Uterus (tissue), 4 donors: ENCODE measurements around the gene NPL. TPM values are rescaled to one million over a fixed set of nuclear protein-coding genes. Genes with fewer than 3 reads are reported as not detected.

Experiments used
- DNase-seq, 2 donors: peaks; one replicate each; pipeline ENCODE4 v3.0.0-alpha.2; 2019 to 2020
- H3K27ac ChIP-seq, 2 donors: fragments of 200-600 bp; sonication (generic); 1 replicate in 1 of 2; 2 replicates in 1 of 2; pipeline ENCODE4 v1.5.1; 2016 to 2018
- H3K27me3 ChIP-seq, 2 donors: fragments of 200-600 bp; sonication (generic); one replicate each; pipeline ENCODE4 v1.5.1; 2018 to 2019; ENCODE audit warnings: control low read depth in 1 of 2
- H3K36me3 ChIP-seq, 2 donors: fragments of 200-600 bp; sonication (generic); one replicate each; pipeline ENCODE4 v1.5.1; 2019; ENCODE audit warnings: control low read depth in 1 of 2
- H3K4me1 ChIP-seq, 2 donors: fragments of 200-600 bp; sonication (generic); one replicate each; pipeline ENCODE4 v1.5.1; 2018 to 2019; ENCODE audit warnings: control low read depth in 1 of 2
- H3K4me3 ChIP-seq, 2 donors: fragments of 200-600 bp; sonication (generic); 1 replicate in 1 of 2; 2 replicates in 1 of 2; pipeline ENCODE4 v1.5.1; 2018 to 2019; ENCODE audit warnings: mild to moderate bottlenecking in 1 of 2
- H3K9me3 ChIP-seq, 2 donors: fragments of 200-600 bp; sonication (generic); one replicate each; pipeline ENCODE4 v1.5.1; 2019; ENCODE audit warnings: control low read depth in 1 of 2
- POLR2A ChIP-seq, 2 donors: fragments of 450-650 bp; IDR thresholded peaks; one replicate each; pipeline ENCODE4 v1.6.1; 2016; ENCODE audit warnings: antibody characterized with exemption in 2 of 2, mild to moderate bottlenecking in 1 of 2, moderate library complexity in 1 of 2
- intact Hi-C: fragments of 100-400 bp; cut with DNase I; formaldehyde crosslinking; loops from one replicate; pipeline ENCODE4 v1.15.1; 2023; ENCODE audit warnings: low total_unique reads
- total RNA-seq, 4 donors: library from RNA; depleted of rRNA in 3 of 4; stranded (reverse); fragments of >200 nt in 3 of 4; gene quantifications; one replicate each; pipeline versions ENCODE4 v1.1.0 to v1.2.4, GENCODE V29; 2014 to 2023
- TF ChIP-seq, protein P1 (sequence below), 4 experiments: fragments of 200-600 bp in 2 of 4; fragments of 450-650 bp in 2 of 4; sonication (generic) in 2 of 4; IDR thresholded peaks; one replicate each; pipeline ENCODE4 v1.5.1; 2016 to 2019; ENCODE audit warnings: antibody characterized with exemption in 4 of 4, mild to moderate bottlenecking in 2 of 4, moderate library complexity in 1 of 4
- donor health status: DM: yes; HTN: yes; CAD: no.

Gene NPL
- total RNA-seq, 4 donors from 2014 or later = 0.29 to 9.9 (median 4.4) TPM

DNA sequence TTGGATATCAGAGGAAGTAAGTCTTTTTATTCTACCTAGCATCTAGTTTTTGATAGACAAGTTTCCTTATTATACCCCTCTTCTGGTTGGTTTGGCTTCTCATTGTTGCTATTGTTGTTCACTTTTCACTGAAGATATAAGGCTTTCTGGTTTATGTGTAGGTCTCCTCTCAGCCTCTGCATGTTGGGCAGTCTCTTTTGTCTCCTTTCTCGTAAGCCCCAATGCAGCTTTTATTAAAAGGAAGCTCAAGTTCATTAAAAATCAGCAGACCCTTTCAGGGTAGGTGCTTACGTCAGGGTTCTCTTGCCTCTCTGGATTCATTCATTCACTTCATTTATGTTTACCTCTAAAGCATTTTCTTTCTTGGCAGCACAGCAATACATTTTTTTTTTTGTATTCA lies 44.8 kb downstream of the NPL start:
- Histone ChIP-seq H3K9me3 (no peaks in the 10 kb centered on the region), H3K4me1 (no peaks in the 10 kb centered on the region), H3K27ac (no peak overlapping the region), H3K4me3 (no peak overlapping the region), H3K27me3 (no peaks in the 10 kb centered on the region), H3K36me3 (no peaks in the 10 kb centered on the region)
- no peak for DNase-seq
- intact Hi-C loops = no loop called here
- no peak for TF ChIP-seq POLR2A (IDR thresholded peaks at IDR 0.05)
- TF ChIP-seq, protein P1, sequence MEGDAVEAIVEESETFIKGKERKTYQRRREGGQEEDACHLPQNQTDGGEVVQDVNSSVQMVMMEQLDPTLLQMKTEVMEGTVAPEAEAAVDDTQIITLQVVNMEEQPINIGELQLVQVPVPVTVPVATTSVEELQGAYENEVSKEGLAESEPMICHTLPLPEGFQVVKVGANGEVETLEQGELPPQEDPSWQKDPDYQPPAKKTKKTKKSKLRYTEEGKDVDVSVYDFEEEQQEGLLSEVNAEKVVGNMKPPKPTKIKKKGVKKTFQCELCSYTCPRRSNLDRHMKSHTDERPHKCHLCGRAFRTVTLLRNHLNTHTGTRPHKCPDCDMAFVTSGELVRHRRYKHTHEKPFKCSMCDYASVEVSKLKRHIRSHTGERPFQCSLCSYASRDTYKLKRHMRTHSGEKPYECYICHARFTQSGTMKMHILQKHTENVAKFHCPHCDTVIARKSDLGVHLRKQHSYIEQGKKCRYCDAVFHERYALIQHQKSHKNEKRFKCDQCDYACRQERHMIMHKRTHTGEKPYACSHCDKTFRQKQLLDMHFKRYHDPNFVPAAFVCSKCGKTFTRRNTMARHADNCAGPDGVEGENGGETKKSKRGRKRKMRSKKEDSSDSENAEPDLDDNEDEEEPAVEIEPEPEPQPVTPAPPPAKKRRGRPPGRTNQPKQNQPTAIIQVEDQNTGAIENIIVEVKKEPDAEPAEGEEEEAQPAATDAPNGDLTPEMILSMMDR (IDR thresholded peaks at IDR 0.05) = no peak

DNA sequence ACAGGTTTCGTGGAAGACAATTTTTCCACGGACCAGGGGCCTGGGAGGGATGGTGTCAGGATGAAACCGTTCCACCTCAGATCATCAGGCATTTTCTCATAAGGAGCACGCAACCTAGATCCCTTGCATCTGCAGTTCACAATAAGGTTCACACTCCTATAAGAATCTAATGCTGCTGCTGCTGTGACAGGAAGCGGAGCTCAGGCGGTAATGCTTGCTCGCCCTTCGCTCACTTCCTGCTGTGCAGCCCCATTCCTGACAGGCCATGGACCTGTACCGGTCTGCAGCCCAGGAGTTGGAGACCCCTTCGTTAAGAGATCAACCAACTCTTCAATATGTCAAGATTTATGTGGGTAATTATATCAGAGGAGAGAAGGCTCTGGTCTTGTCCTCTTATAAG lies 46.2 kb downstream of the NPL start:
- no peaks in the 10 kb centered on the region for H3K9me3 ChIP-seq
- no peak overlapping the region for H3K27ac ChIP-seq
- H3K4me3 ChIP-seq = no peak overlapping the region
- no peaks in the 10 kb centered on the region for H3K36me3 ChIP-seq
- peaks cover 0 to under 1% of the 10 kb centered on the region in 2 donors for H3K4me1 ChIP-seq
- TF ChIP-seq, protein P1 (IDR thresholded peaks at IDR 0.05) = no peak
- TF ChIP-seq POLR2A (IDR thresholded peaks at IDR 0.05) = no peak
- no peaks in the 10 kb centered on the region for H3K27me3 ChIP-seq
- intact Hi-C loops = no loop called here
- no peak for DNase-seq

DNA sequence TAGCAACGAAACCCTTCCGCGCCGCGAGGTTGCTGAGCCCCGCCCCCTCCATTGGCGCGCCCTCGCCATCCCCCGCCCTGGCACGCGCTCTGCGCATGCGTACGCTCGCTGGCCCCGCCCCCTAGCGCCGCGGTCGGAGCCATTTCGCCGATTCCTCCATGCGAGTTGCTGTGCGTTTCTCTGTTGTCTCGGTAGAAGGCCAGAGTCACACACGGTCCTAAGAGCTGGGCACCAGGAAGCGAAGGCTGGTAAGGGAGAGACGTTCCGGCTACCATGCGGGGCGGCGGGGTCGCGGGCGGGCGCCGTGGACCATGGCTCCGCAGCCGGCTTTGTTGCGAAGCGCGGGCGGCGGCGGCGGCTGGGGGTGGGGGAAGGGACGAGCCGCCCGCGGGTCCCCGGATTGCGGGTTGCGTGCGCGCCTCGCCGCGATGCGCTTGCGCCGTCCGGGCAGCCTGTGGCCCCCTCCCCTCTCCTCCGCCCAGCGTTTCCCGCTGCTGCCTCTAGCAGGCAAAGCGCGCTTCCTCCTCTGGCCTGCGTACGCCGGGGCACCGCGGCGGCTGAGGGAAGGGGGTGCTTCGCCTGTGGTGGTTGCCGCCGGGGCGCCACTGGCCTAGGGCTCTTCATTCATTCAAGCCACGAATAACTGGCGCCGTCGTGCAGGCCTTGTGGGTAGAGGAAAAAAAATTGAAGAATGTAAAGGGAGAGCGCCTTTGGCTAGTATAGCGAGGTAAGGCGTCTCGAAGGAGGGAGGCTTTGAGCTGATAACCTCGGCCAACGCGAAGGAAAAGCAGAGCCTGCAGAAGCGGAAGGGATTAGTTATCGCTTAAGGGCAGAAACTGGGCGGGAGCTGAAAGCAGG lies 49.9 kb downstream of the NPL start, which contains the start of gene DHX9:
Gene DHX9 (plus strand): TSS at position 139 of the 858 bp plus-strand sequence. CDS start 3,220 bp downstream, outside the sequence.
- Histone ChIP-seq H3K4me3 (peak within 1 kb of the TSS; percentile 60 to 64), H3K4me1 (peaks cover 0 to 4% of the 10 kb centered on the region in 2 donors), H3K27me3 (no peaks in the 10 kb centered on the region), H3K27ac (peak within 1 kb of the TSS; percentile 94 to 95), H3K36me3 (no peaks in the 10 kb centered on the region), H3K9me3 (no peaks in the 10 kb centered on the region)
- intact Hi-C loops = no loop called here
- TF ChIP-seq POLR2A (IDR thresholded peaks at IDR 0.05) = peak; percentile 84 to 95
- TF ChIP-seq, protein P1 (IDR thresholded peaks at IDR 0.05) = peak in 1 of 4 experiments; percentile 38
- DNase-seq = peak; percentile 94

DNA sequence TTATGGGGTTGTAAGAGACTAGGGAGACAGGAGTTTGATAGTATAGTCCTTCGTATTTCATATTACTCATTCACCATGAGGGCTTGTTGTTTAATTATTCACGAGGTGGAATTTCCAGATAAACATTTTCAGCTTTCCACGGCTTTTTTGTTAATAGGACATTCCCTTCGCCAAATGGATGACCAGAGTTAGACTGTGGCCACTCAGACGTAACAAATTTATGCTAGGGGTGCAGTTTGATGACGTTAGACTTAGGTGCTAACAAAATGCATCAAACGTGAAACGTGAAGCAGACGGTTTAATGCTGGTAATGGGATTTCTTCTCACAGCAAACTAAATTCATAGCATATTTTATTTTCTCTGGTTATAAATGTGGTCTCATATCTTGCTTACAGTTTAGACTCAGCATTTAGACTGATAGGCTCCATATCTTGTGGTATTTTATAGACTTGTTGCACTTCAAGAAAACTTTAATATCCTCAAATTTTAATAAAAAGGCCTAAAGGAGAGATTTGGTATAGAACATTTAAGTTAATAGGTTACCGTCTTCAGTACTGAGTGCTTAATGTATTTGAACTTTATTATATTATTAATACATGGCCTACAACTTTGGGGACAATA lies 51.9 kb downstream of the NPL start:
- Histone ChIP-seq H3K27me3 (no peaks in the 10 kb centered on the region), H3K9me3 (no peaks in the 10 kb centered on the region), H3K27ac (peak overlapping the region in 1 of 2 donors; percentile 8), H3K36me3 (no peaks in the 10 kb centered on the region), H3K4me1 (peaks cover 0 to 4% of the 10 kb centered on the region in 2 donors), H3K4me3 (peak overlapping the region in 1 of 2 donors; percentile 60)
- TF ChIP-seq POLR2A (IDR thresholded peaks at IDR 0.05) = no peak
- TF ChIP-seq, protein P1 (IDR thresholded peaks at IDR 0.05) = no peak
- DNase-seq = no peak
- intact Hi-C loops = no loop called here

DNA sequence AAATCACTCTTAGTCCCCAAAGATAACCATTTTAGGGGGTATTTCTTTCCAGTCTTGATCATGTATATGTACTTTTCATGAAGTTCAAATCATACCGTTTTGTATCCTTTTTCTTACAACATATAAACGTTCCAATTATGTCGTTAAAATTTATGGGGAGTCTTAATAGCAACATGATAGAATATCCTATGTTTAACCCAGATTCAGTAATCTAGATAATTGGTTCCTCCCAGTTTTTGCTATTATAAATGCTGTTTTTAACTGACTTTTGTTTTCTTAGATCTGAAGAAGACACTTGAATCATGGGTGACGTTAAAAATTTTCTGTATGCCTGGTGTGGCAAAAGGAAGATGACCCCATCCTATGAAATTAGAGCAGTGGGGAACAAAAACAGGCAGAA lies 52.7 kb downstream of the NPL start:
- no peaks in the 10 kb centered on the region for H3K36me3 ChIP-seq
- H3K27ac ChIP-seq = no peak overlapping the region

More for the DNA sequence above, 52.7 kb downstream of the NPL start:
- intact Hi-C loops = no loop called here
- Histone ChIP-seq H3K4me3 (no peak overlapping the region), H3K27me3 (no peaks in the 10 kb centered on the region), H3K9me3 (no peaks in the 10 kb centered on the region), H3K4me1 (peaks cover 0 to 4% of the 10 kb centered on the region in 2 donors)
- no peak for DNase-seq
- TF ChIP-seq POLR2A (IDR thresholded peaks at IDR 0.05) = no peak
- TF ChIP-seq, protein P1 (IDR thresholded peaks at IDR 0.05) = no peak
